Stimulated activated naive CD8-positive, alpha-beta T cell treated with anti-CD3 and anti-CD28 coated beads, Interleukin-15, Interleukin-2, amounts not matched to agents 100 U/mL and 50 U/mL, for 24 hours (primary cell): Measurements from ENCODE around the gene FZD2.
"Not testable (repeated sequence)": the region's sequence is repeated elsewhere in the genome, so short reads cannot be mapped to it uniquely, and the experiment has no call there.

Experiments used
- ATAC-seq: fragments of 150-1000 bp; cut with Tn5 transposase; one replicate; pipeline ENCODE4 v1.10.0; 2021
- DNase-seq: peaks from one replicate; pipeline ENCODE4 v3.0.0; 2021

Gene FZD2

DNA sequence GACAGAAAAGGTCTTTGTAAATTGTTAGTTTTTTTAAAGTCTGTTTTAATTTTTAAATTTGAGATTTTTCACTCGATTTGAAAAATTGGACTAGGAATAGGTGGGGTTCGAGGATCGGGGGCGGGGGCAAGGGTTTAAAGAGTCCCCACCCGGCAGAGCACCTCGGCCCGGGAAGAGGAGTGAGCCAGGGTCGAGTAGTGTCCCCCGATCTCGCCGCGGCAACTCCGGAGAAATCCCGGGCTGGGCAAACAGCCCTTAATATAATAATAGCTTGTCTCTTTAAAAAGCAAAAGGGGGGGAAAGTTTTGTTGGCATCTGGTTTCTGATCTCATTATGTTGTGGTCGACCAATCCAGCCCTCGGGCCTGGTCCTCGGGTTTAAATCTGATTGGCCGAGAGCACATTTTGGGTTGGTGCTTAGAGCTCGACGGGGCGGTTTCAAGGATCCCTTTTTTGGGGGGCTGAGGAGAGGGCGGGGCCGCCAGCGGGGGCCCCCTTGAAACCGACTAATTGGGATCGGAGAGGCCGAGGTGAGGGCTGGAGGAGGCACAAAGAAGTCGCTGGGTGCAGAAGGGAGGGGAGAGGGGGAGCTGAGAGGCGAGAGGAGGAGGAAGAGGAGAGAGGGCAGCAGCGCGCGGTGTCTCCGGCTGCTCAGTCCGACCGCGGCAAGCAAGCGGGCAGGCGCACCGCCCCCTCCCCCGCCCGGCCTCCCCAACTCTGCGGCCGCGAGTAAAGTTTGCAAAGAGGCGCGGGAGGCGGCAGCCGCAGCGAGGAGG, at the start of gene FZD2:
Gene FZD2 (plus strand): TSS at position 653 of the 775 bp plus-strand sequence. CDS start 205 bp downstream, outside the sequence.
- DNase-seq: peak; percentile 62
- ATAC-seq: peak; percentile 74

DNA sequence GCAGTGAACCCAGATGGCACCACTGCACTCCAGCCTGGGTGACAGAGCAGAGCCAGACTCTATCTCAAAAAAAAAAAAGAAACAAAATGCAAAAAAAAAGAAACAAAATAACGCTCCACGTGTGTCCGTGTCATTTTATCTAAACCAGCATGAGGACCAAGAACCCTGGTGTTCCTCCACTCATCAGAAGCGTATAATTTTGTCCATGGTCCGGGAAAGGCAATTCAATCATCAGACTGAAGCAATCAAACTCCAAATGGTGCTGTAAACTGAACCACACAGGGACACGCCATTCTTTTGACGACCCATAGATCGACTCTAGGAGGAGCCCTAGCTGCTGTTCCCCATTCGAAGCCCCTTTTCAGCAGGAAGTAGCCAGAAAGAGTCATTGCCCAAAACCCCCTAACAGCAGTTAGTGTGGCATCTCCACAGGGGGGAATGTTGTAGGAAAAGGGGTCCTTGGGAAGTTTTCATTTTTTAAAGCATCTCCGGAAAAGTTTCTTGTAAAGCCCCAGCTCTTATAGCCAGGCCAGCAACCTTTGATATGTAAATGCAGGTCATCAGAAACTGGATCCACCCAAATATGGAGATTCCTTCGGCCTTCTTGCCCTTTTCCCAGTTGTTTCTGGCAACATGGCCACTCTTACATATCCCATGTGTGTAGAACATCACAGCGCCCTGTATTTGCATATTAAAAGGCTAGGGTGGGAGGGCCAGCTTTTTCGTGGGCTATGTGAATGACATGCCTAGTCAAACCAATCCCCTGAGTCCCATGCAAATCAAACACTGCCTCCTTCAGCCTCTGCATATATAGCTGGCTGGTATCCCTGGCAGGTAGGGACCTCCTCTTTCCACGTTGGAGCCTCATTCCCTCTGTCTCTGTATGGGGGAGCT, 45.8 kb upstream of the FZD2 start:
- not testable (repeated sequence) for ATAC-seq, DNase-seq

DNA sequence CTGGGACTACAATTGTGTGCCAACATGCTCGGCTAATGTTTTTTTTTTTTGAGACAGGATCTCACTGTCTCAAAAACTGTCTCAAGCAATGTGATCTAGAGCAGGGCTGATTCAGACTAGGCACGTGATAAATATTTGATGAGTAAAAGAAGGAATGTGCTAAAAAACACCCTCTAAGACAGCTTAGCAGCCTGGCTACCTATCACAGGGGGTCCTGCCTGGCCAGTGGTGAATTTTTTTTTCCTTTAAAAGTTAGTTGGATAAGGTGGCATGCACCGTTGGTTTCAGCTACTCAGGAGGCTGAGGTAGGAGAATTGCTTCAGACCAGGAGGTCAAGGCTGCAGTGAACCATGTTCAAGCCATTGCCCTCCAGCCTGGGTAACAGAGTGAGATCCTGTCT, 39.3 kb upstream of the FZD2 start:
- DNase-seq (no peak), ATAC-seq (no peak)

DNA sequence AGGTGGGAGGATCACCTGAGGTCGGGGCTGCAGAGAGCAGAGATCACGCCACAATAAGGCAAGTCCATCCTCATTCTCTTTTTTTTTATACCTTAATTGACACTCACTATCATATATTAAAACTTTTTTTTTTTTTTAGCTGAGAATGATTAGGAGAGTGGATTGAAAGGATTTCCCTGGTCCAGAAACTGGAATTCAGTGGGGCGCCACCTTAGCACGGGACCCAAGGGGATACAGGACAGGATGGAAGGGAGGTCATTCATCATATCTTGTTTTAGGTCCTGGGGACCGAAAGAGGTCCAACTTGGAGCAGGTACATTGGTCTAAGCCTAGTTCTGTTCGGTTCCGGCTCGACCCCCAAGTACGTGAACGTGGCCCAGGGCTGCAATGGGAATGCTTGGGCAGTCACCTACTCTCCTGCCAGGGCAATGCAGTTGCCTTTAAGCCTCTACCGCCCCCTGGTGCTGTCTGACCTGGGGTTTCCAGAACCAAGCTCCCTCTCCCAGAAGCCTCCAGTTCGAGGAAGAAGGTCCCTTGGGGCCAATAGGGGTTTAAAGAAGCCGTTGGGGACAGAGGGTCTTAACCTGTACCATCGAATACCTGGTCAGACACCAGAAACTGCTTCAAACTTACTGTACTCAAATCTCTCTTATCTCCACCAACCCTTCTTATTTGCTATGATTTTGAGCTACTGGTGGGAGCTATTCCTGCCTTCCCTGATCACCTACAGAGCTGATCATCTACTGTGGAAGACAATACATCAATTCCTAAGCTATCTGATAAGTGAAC, 34.2 kb upstream of the FZD2 start:
- DNase-seq (peak; percentile 79), ATAC-seq (peak; percentile 81)

DNA sequence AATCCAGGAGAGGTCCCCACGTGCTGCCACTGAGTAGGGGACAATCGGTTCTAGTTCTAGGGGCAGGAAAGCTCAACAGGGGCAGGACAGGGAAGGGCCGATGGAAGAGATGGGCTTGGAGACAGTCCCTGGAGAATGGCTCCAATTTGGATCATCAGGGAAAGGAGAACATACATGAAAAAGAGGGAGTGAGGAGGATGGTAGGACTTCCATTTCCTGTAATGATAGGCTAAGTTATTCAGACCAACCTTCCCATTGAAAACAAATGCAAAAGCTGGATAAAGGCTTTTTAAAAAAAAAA, 33.7 kb upstream of the FZD2 start:
- no peak for DNase-seq
- no peak for ATAC-seq

DNA sequence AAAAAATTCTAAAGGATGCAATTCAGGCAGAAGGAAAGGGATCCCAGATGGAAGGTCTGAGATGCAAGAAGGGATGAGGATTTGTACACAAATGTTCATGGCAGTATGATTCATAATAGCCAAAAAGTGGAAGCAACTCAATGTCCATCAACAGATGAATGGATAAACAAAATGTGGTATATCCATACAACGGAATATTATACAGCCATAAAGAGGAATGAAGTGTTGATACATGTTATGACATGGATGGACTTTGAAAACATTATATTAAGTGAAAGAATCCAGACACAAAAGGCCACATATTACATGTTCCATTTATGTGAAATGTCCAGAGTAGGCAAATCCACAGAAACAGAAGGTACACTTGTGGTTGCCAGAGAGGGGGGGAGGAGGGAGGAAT, 30.2 kb upstream of the FZD2 start:
- DNase-seq: no peak
- ATAC-seq: no peak

DNA sequence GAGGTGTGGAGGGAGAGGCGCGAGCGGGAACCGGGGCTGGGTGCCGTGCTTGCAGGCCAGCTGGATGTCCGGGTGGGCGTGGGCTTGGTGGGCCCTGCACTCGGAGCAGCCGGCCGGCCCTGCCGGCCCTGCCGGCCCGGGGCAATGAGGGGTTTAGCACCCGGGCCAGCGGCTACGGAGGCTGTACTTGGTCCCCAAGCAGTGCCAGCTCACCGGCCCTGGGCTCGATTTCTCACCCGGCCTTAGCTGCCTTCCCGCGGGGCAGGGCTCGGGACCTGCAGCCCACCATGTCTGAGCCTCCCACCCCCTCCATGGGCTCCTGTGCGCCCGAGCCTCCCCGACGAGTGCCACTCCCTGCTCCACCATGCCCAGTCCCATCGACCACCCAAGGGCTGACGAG, 29.3 kb upstream of the FZD2 start:
- DNase-seq (no peak), ATAC-seq (no peak)

DNA sequence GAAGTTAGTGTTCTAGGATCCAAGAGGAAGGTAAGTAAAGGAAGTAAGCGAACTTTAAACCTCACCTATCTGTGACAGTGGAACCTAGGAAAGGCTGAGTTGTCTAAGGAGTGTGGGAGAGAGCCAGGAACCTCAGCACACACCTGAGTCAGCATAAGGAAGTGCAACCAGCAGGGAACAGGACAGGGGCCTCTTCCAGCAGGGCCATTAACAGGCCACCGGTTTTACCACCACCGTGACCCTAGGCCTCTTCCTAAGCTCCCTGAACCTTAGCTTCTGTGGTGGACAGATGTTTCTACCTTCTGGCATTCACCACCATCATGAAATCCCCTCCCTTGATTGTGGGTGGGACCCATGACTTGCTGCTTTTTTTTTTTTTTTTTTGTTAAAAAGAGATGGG, 27.4 kb upstream of the FZD2 start:
- ATAC-seq (no peak), DNase-seq (no peak)

DNA sequence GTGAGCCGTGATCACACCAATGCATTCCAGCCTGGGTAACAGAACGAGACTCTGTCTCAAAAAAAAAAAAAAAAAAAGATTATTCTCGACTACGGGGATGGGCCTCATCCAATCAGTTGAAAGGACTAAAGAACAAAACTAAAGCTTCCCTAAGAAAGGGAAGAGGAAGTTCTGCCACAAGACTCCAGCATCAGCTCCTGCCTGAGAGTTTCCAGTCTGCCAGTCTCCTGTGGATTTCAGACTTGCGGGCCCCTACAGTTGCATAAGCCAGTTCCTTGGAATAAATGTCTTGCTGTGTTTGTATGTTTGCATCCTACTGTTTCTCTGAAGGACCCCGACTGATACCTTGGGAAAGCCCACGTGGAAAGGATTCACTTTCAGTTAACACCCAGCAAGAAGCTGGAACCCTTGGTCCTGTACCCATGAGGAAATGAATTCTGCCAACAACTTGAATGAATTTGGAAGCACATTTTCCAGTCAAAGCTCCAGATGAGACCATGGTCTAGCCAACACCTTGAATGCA, 26.3 kb upstream of the FZD2 start:
- ATAC-seq (no peak), DNase-seq (no peak)

DNA sequence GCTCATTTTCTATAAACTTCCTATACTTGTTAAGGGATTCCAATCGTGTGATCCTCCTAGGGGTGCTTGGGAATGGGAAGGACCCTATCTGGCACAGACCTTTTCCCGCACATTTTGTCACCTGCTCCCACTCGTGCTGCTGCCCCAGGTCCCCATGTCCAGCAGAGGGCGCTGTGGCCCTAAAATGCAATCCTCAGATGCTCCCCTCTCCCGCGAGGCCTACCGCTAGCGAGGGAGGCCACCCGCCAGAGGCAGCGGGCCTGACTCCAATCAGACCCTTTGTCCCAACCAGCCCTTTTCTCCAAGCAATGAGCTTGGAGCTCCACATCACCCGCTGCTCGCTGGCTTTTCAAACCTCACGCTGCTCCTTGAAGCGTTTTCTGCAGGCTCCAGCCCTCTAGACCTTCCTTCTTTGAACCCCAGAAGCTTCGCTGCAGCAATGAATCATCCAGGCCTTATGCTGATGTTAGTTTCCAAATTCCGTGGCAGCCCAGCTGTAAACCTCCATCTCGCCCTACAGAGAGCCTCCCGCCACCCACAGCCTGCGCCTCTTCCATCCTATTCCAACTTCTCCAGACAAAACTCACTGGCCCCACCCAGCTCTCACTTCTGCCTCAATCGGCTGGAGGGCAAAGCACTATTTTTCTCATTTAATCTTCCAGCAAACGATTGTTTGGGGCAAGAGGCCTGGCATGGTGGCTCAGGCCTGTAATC, 23.6 kb upstream of the FZD2 start:
- DNase-seq (peak; percentile 93), ATAC-seq (peak; percentile 90)

DNA sequence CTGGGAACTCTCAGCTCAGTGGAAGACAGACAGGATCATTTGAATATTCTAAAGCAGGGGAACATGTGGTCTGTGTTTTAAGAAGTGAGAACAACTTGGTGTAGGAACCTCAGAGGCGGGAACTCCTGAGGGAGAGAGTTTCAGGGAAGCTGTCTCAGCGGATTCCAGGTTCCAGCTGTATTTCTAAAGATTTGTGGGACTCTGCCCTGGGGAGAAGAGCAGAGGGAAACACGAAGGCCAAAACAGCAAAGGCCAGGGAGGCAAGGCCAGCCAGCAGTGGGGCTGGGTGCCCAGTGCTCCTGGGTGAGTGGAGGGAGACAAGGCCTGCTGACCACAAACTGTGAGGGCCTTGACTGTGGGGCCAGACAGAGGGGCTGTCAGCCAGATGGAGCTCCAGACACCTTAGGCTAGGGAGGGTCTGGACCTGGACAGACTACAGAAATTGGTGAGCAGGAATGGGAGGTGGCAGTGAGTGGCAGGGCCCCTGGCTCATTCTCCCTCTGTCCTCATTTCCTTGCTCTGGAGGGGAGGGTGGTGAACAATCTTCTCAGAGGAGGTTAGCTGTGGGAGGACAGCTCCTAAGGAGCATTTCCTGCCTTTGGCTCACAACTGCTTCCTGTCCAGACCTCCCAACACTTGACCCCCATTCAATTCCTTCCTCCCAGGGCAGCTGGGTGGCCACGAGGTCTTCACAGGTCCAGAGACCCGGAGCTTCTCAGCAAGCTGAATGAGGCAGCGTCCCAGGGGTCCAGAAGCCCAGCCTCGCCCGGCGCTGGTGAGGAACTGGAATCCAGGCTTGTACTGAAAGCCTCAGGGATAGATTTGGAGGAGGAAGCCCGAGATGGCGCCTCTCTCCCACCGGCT, 21.0 kb upstream of the FZD2 start:
- no peak for DNase-seq
- no peak for ATAC-seq

DNA sequence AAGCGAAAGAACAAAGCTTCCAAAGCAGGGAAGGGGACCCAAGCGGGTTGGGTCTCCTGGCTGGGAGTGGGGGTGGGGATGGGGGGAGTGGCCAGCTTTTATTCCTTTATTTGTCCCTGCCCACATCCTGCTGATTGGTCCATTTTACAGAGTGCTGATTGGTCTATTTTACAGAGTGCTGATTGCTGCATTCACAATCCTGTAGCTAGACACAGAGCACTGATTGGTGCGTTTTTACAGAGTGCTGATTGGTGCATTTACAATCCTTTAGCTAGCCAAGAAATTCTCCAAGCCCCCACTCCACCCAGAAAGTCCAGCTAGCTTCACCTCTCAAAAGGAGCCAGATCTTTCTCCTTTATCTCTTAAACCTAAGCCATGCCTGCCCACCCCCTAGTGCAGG, 19.4 kb upstream of the FZD2 start:
- DNase-seq: not testable (repeated sequence)

DNA sequence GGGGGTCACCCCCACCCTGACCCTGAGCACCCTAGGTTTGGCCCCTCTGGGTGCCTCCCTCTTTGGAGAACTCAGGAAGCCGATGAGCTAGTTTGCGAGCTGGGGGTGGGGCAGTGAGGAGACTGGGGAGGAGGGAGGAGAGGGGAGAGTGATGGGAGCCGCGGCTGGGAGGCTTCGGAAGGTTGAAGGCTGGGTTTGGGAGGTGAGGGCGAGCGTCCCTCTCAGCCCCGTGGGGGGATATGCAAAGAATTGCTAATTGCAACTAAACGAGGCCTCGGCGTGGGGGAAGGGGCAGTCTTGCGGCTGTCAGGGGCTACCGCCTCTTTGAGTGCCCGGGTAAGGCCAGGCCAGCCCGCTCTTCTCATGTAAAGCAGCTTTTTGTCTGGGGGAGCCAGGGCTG, 17.6 kb upstream of the FZD2 start:
- DNase-seq (no peak), ATAC-seq (no peak)

More for the DNA sequence above, 19.4 kb upstream of the FZD2 start:
- ATAC-seq: not testable (repeated sequence)

DNA sequence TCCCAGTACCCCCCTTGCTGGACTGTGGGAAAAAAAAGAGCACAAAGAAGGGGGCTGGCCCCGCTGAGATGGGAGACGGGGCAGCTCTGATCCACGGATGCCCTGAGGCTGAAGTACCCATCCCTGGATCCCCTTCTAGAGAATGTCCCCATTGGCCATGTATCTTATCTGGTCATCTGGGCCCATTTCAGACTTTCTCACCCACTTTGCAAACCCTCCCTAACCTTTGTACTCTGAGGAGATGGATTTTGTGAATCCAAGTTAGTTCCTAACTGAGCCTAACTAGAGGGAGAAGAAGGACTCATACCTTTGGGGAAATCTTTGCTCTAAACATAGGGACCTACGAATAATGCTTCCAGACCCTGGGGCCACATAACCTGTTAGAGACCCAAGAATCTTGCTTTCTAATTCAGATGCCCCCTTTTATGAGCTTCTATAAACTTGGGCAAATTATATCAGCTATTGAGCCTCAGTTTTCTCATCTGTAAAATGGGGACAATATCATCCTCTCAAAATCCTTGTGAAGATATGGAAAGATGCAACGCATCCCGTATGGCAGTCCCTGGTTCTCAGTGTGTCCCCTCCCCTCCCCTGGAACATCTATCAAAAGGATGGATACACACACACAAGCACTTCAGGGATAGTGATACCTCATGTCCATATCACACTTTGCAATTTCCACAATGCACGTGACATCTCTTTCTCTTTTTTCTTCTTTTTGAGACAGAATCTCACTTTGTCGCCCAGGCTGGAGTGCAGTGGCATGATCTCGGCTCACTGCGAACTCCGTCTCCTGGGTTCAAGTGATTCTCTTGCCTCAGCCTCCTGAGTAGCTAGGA, 16.8 kb upstream of the FZD2 start:
- no peak for DNase-seq
- no peak for ATAC-seq

DNA sequence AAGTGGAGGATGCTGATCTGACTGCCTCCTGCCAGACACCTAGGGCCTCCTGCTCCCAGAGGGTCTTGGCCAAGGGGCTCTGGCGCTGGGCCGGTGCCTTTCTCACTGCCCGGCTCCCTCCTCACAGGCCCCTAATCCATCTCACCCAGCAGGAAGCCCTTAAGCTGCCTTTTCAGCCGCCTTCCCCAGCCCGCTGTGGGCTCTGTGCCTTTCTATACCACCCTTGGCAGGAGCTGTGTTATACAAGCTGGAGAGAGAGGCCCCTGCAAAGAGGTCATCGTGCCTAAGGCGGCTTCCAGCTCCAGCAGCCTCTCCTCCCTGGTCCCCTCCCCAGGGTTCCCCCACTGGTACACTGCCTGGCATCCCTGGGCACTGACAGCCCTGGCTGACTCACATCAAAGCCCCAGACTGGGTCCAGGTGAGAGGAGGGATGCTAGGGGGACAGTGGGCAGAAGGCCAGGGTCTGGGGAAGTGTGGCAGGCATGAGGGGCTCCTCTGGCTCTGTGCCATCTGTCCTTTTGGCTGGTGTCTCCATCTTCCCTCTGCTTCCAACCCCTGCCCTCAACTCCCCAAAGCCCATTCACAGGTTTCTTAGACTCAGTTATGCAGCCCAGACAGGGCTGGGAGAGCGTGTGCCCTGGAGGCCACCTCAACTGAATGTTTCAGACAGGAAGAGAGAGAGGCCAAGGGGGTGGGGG, 15.3 kb upstream of the FZD2 start:
- DNase-seq (no peak), ATAC-seq (no peak)

DNA sequence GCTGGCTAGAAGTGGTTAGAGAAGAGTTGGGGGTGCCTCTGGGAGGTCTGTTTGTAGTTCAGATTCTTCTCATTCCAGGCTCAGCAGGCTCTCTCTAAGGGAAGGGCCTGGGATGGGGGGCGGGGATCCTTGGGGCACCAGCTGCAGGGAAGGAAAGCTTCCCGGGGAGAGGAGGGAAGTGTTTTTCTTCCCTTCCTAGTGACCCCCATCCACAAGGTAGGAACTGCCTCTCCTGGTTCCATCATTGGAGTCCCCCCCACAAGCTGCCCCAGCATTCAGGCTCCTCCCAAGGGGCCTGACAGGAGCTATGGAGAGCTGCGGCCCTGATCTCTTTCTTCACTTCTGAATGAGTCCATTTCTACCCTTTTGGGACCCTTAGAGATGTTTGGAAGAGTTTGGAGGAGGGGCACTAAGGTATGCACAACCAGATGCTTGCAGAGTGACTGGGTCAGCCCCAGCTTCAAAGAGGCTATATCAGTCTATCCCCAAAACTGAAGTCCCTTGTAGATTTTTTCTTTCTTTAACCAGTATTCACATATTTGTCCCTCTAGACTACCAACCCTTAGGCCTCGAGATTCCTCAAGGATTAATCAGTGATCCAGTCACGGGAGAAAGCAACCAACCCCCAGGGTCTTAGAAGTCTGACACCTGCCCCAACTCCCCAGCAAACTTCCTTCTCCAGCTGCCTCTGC, 13.9 kb upstream of the FZD2 start:
- ATAC-seq (no peak), DNase-seq (no peak)

DNA sequence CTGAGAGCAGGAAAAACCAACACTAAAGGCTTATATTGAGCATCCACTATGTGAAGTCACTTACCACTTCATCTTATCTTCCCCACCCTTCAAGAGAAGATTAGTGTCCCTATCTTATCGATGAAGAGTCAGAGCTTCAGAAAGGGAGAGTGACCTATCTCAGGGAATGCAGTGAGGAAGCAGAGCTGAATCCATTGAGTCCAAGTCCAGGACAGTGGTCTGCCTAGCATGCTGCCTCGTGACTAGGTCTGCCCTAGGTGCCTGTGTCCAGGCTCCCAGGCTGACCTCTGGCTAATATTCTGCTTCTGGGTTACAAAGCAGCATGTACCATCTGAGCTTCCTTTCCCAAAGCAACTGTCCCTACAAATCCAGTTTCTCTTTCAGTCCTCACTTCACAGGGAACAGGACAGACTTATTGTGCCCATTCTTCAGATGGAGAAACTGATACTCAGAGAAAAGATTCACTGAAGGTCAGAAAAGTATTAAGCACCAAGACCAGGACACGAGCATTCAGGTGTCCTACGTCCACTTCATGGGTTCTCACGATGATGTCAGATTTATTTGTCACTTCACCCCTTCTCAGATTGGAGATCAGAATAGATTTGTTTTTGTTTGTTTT, 13.3 kb upstream of the FZD2 start:
- ATAC-seq (no peak), DNase-seq (no peak)
